GM12878 (cell line): ENCODE data around the gene DENND6B. TPM values are rescaled to one million over a fixed set of nuclear protein-coding genes. Genes with fewer than 3 reads are reported as not detected.
"Not testable (repeated sequence)": the region's sequence is repeated elsewhere in the genome, so short reads cannot be mapped to it uniquely, and the experiment has no call there.

ENCODE experiments used
- ATAC-seq: fragments of 200-7000 bp; cut with Tn5 transposase; 3 replicates; pipeline ENCODE4 v1.9.1; 2020; ENCODE audit warnings: mild to moderate bottlenecking, moderate library complexity
- BruUV-seq: library from RNA; stranded (reverse); fragments of 400-500 nt; replicated peaks from 2 replicates; lab custom pipeline; 2021; lab: Mats Ljungman, UMichigan
- CTCF ChIA-PET: fragments of 300-600 bp; sonication (Branson Sonifier 250); formaldehyde crosslinking; extraction: SDS; loops from one replicate; lab custom pipeline; 2021; ENCODE audit warnings: inconsistent platforms; lab: Yijun Ruan, JAX
- POLR2A ChIA-PET: fragments of 350-600 bp; formaldehyde crosslinking; extraction: SDS; loops from one replicate; lab custom pipeline; 2021; ENCODE audit warnings: inconsistent platforms; lab: Charles Lee
- RAD21 ChIA-PET: fragments of 300-600 bp; sonication (Branson Sonifier 250); formaldehyde crosslinking; loops from one replicate; lab custom pipeline; 2023; ENCODE audit warnings: antibody characterized with exemption; ENCODE audit not compliant: unreplicated experiment; lab: Charles Lee
- SMC1A ChIA-PET: fragments of 300-600 bp; sonication (Branson Sonifier 250); formaldehyde crosslinking; loops from one replicate; lab custom pipeline; 2023; ENCODE audit not compliant: unreplicated experiment, uncharacterized antibody; lab: Charles Lee
- DNase-seq: peaks from one replicate; pipeline ENCODE4 v3.0.0-alpha.2; 2011; ENCODE audit warnings: low read depth, low spot score
- FAIRE-seq: peaks from 3 replicates; lab custom pipeline; 2011; peaks lifted over from hg19 to GRCh38; lab: Jason Lieb, UNC
- H2AFZ ChIP-seq: 2 replicates; pipeline ENCODE4 v1.6.0; 2011; ENCODE audit warnings: low read depth, low read length, control low read depth; ENCODE audit not compliant: control insufficient read depth
- H3K27ac ChIP-seq: 2 replicates; pipeline ENCODE4 v1.5.1; 2011; ENCODE audit warnings: control low read depth; ENCODE audit not compliant: control insufficient read depth, insufficient read depth
- H3K27me3 ChIP-seq, 2 experiments: replicated peaks in 1 of 2; 2 replicates each; pipeline versions ENCODE4 v1.6.0 to v1.6.1; 2011; ENCODE audit warnings: low read length in 1 of 2; ENCODE audit not compliant: control insufficient read depth in 2 of 2, insufficient read depth in 2 of 2
- H3K36me3 ChIP-seq, 2 experiments: 2 replicates each; pipeline ENCODE4 v1.5.1; 2011; ENCODE audit warnings: low read length in 1 of 2; ENCODE audit not compliant: control insufficient read depth in 2 of 2, insufficient read depth in 2 of 2
- H3K4me1 ChIP-seq: 2 replicates; pipeline ENCODE4 v1.6.1; 2011; ENCODE audit warnings: mild to moderate bottlenecking, low read length, moderate library complexity, mixed read lengths; ENCODE audit not compliant: control insufficient read depth, insufficient read depth
- H3K4me2 ChIP-seq: 2 replicates; pipeline ENCODE4 v1.6.0; 2011; ENCODE audit warnings: control low read depth; ENCODE audit not compliant: control insufficient read depth, insufficient read depth
- H3K4me3 ChIP-seq: fragments of 200-600 bp; sonication (generic); 2 replicates; pipeline ENCODE4 v1.5.1; 2016
- H3K79me2 ChIP-seq: 2 replicates; pipeline ENCODE4 v1.6.0; 2011; ENCODE audit warnings: low read length; ENCODE audit not compliant: control insufficient read depth, insufficient read depth
- H3K9ac ChIP-seq: 2 replicates; pipeline ENCODE4 v1.8.0; 2011; ENCODE audit warnings: low read length, control low read depth, mixed read lengths; ENCODE audit not compliant: control insufficient read depth, insufficient read depth
- H3K9me3 ChIP-seq: replicated peaks from 3 replicates; pipeline ENCODE4 v1.5.1; 2011; ENCODE audit warnings: mild to moderate bottlenecking, low read length; ENCODE audit not compliant: control insufficient read depth, insufficient read depth
- H4K20me1 ChIP-seq: 2 replicates; pipeline ENCODE4 v1.6.0; 2011; ENCODE audit not compliant: control insufficient read depth, insufficient read depth
- DPF2 ChIP-seq: fragments of 450-650 bp; IDR thresholded peaks from 2 replicates; pipeline ENCODE4 v1.6.1; 2017; ENCODE audit warnings: mild to moderate bottlenecking
- FOS ChIP-seq: IDR thresholded peaks from 3 replicates; pipeline ENCODE4 v1.6.1; 2011; ENCODE audit warnings: borderline replicate concordance; ENCODE audit not compliant: insufficient read length; ENCODE audit errors: extremely low read depth
- IKZF2 ChIP-seq, 2 experiments: fragments of 450-650 bp; IDR thresholded peaks; 2 replicates each; pipeline ENCODE4 v1.6.1; 2017; ENCODE audit warnings: mild to moderate bottlenecking in 2 of 2, moderate library complexity in 2 of 2
- KDM1A ChIP-seq: fragments of 200-600 bp; sonication (generic); IDR thresholded peaks from 2 replicates; pipeline ENCODE4 v1.6.1; 2016; ENCODE audit warnings: borderline replicate concordance
- PAX5 ChIP-seq: IDR thresholded peaks from 2 replicates; pipeline ENCODE4 v1.6.1; 2011; ENCODE audit warnings: low read depth, low read length, borderline replicate concordance
- POU2F2 ChIP-seq: IDR thresholded peaks from 3 replicates; pipeline ENCODE4 v1.6.1; 2011; ENCODE audit warnings: low read depth, mild to moderate bottlenecking, low read length, borderline replicate concordance
- RAD21 ChIP-seq: IDR thresholded peaks from 2 replicates; pipeline ENCODE4 v1.6.1; 2011; ENCODE audit warnings: mild to moderate bottlenecking, low read depth, low read length, moderate library complexity; ENCODE audit not compliant: insufficient read depth
- SIX5 ChIP-seq: IDR thresholded peaks from 2 replicates; pipeline ENCODE4 v1.6.1; 2011; ENCODE audit warnings: mild to moderate bottlenecking, low read depth, low read length, moderate library complexity; ENCODE audit not compliant: severe bottlenecking
- SMARCA5 ChIP-seq: fragments of 450-650 bp; IDR thresholded peaks from 2 replicates; pipeline ENCODE4 v1.6.1; 2017; ENCODE audit warnings: mild to moderate bottlenecking
- SMC3 ChIP-seq: IDR thresholded peaks from 2 replicates; pipeline ENCODE4 v1.6.1; 2011; ENCODE audit warnings: low read length, improper control_type of control experiment, borderline replicate concordance
- ZSCAN29 ChIP-seq: fragments of 450-650 bp; IDR thresholded peaks from 2 replicates; pipeline ENCODE4 v1.6.1; 2017; ENCODE audit warnings: mild to moderate bottlenecking, moderate library complexity
- WGBS: methylation state at CpG from one replicate; pipeline ENCODE4 v1.1.6; 2016; ENCODE audit warnings: low lambda C conversion rate; ENCODE audit not compliant: insufficient replicate concordance, insufficient coverage; ENCODE audit errors: missing lambda C conversion rate; 5-methylcytosine and 5-hydroxymethylcytosine counted together
- in situ Hi-C: fragments of 300-500 bp; cut with MboI; formaldehyde crosslinking; loops from 9 replicates; pipeline ENCODE4 v1.14.3; 2018; ENCODE audit warnings: mixed read lengths
- intact Hi-C: fragments of 100-400 bp; cut with micrococcal nuclease; formaldehyde crosslinking; loops from one replicate; pipeline ENCODE4 v1.14.2; 2022; ENCODE audit not compliant: unreplicated experiment
- polyA plus RNA-seq, 11 experiments: library from polyadenylated mRNA; depleted of rRNA in 4 of 11; unstranded in 6 of 11; stranded (reverse) in 5 of 11; fragments of >200 nt; fragmentation: Nextera tagmentation in 4 of 11; fragmentation: Illumina TruSeq in 1 of 11; extraction: Ambion mirVana in 4 of 11; extraction: Trizol in 1 of 11; gene quantifications; 1 replicate in 1 of 11; 2 replicates in 10 of 11; pipeline versions ENCODE4 v1.2.1 to v1.2.3, GENCODE V29; 2011 to 2016; ENCODE audit warnings: inconsistent platforms in 2 of 11, missing spikeins in 2 of 11, low read depth in 1 of 11
- total RNA-seq, 4 experiments: library from RNA; depleted of rRNA in 3 of 4; stranded (reverse); fragments of >200 nt in 3 of 4; fragmentation: Illumina TruSeq in 1 of 4; extraction: Trizol in 1 of 4; gene quantifications; 2 replicates each; pipeline versions ENCODE4 v1.2.1 to v1.2.3, GENCODE V29; 2013 to 2021
- TF ChIP-seq, protein P1 (sequence below): fragments of 450-650 bp; IDR thresholded peaks from 2 replicates; pipeline ENCODE4 v1.6.1; 2017; ENCODE audit warnings: mild to moderate bottlenecking
- TF ChIP-seq, protein P2 (sequence below), 3 experiments: IDR thresholded peaks in 2 of 3; conservative IDR thresholded peaks in 1 of 3; 2 replicates each; pipeline ENCODE4 v1.5.1; 2011; ENCODE audit warnings: low read depth in 3 of 3, low read length in 3 of 3, mild to moderate bottlenecking in 3 of 3, control low read depth in 2 of 3, moderate library complexity in 2 of 3, inconsistent platforms in 1 of 3, mixed read lengths in 1 of 3; ENCODE audit not compliant: control insufficient read depth in 2 of 3, insufficient read depth in 1 of 3; ENCODE audit errors: extremely low read depth in 1 of 3

Gene DENND6B
- total and polyA plus RNA-seq, 10 of the 15 experiments (the other 5 are each of a cell fraction or from before 2014, with no cell fraction given) = 0.72 to 11.3 (median 6.2) TPM

DNA sequence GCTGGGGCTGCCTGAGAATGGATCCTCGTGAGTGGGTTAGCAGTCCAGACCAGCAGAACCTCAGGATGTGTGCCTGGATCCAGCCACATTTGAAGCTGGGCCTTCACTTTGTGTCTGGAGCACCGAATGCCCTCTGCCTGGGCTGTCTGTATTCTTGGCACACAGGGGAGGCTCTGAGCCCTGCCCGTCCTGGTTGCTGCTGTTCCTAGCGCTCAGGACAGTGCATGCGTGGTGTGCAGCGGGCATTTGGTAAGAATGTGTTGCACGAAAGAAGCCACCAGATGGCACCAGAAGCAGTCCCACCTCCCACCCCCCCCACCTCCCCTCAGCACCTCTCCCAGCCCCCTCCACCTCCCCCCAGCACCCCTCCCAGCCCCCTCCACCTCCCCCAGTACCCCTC, 52.5 kb downstream of the DENND6B start:
- peak; percentile 29 for ATAC-seq
- TF ChIP-seq, protein P1, sequence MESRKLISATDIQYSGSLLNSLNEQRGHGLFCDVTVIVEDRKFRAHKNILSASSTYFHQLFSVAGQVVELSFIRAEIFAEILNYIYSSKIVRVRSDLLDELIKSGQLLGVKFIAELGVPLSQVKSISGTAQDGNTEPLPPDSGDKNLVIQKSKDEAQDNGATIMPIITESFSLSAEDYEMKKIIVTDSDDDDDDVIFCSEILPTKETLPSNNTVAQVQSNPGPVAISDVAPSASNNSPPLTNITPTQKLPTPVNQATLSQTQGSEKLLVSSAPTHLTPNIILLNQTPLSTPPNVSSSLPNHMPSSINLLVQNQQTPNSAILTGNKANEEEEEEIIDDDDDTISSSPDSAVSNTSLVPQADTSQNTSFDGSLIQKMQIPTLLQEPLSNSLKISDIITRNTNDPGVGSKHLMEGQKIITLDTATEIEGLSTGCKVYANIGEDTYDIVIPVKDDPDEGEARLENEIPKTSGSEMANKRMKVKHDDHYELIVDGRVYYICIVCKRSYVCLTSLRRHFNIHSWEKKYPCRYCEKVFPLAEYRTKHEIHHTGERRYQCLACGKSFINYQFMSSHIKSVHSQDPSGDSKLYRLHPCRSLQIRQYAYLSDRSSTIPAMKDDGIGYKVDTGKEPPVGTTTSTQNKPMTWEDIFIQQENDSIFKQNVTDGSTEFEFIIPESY = no peak
- TF ChIP-seq IKZF2 (IDR thresholded peaks at IDR 0.05) (no peak), RAD21 (peak; percentile 19; the same call in 1 of the 2 replicates), ZSCAN29 (no peak), SMC3 (peak; percentile 33; the same call in 1 of the 2 replicates), KDM1A (no peak), SIX5 (no peak), SMARCA5 (no peak), PAX5 (no peak), DPF2 (no peak), POU2F2 (0 out of 3 replicates have a peak, but pooled peaks have one; percentile 16), FOS (no peak)
- TF ChIP-seq, protein P2, sequence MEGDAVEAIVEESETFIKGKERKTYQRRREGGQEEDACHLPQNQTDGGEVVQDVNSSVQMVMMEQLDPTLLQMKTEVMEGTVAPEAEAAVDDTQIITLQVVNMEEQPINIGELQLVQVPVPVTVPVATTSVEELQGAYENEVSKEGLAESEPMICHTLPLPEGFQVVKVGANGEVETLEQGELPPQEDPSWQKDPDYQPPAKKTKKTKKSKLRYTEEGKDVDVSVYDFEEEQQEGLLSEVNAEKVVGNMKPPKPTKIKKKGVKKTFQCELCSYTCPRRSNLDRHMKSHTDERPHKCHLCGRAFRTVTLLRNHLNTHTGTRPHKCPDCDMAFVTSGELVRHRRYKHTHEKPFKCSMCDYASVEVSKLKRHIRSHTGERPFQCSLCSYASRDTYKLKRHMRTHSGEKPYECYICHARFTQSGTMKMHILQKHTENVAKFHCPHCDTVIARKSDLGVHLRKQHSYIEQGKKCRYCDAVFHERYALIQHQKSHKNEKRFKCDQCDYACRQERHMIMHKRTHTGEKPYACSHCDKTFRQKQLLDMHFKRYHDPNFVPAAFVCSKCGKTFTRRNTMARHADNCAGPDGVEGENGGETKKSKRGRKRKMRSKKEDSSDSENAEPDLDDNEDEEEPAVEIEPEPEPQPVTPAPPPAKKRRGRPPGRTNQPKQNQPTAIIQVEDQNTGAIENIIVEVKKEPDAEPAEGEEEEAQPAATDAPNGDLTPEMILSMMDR (IDR thresholded peaks at IDR 0.05 in 2 of 3, conservative IDR thresholded peaks at IDR 0.05 in 1 of 3; ENCODE audit: control insufficient read depth in 2 of 3, extremely low read depth in 1 of 3, insufficient read depth in 1 of 3, low read depth in 3 of 3, low read length in 3 of 3) = peak; percentile 20 to 49 (median 40); a peak in 4 of 6 replicates
- no peaks in the 10 kb centered on the region for H3K9me3 ChIP-seq
- no peaks in the 10 kb centered on the region for H3K27me3 ChIP-seq
- intact Hi-C loops (no loop called here), in situ Hi-C loops (no loop called here)
- ChIA-PET SMC1A (no interaction called here), RAD21 (interaction anchor here (1.6 kb wide), 1 partner anchor 347 kb away, joined by 3 read pairs; no protein-coding TSS in a partner anchor), CTCF (interaction anchor here (1.2 to 1.3 kb wide), 2 partner anchors 52 to 346 kb away, joined by 3 to 4 read pairs; no protein-coding TSS in a partner anchor), POLR2A (no interaction called here)
- no peak overlapping the region for H2AFZ ChIP-seq
- H3K9ac ChIP-seq = no peak overlapping the region
- no peak overlapping the region for H3K27ac ChIP-seq
- no peak for FAIRE-seq
- H3K4me1 ChIP-seq = peaks cover 10% of the 10 kb centered on the region
- no peak overlapping the region for H3K4me3 ChIP-seq
- no peaks in the 10 kb centered on the region for H4K20me1 ChIP-seq
- no peaks in the 10 kb centered on the region for H3K79me2 ChIP-seq
- BruUV-seq = no TSS peak
- no peak for DNase-seq
- peaks cover 0 to 25% of the 10 kb centered on the region in 2 experiments; a peak in 3 of 4 replicates for H3K36me3 ChIP-seq
- WGBS = 42% methylated on average over 6 of the region's 7 CpGs
- no peak overlapping the region for H3K4me2 ChIP-seq

DNA sequence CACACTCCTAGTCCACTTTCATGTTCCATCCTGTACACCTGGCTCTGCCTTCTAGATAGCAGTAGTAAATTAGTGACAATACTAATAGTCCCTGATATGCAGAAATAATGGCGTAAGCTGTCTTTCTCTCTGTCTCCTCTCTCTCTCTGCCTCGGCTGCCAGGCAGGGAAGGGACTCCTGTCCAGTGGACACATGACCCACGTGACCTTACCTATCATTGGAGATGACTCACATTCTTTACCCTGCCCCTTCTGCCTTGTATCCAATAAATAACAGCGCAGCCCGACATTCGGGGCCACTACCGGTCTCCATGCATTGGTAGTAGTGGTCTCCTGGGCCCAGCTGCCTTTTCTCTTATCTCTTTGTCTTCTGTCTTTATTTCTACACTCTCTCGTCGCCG, 53.0 kb downstream of the DENND6B start:
- H3K4me1 ChIP-seq, H3K79me2 ChIP-seq, BruUV-seq, H3K9me3 ChIP-seq, in situ Hi-C loops, FAIRE-seq, POLR2A ChIA-PET, H3K27me3 ChIP-seq, H3K27ac ChIP-seq, H2AFZ ChIP-seq, H3K4me2 ChIP-seq, DNase-seq, H3K9ac ChIP-seq, ATAC-seq, H3K4me3 ChIP-seq, intact Hi-C loops, H4K20me1 ChIP-seq: not testable (repeated sequence)
- WGBS = 88% methylated on average over 9 of the region's 10 CpGs
- CTCF ChIA-PET = interaction anchor here (0.9 to 2.2 kb wide), 4 partner anchors 53 to 347 kb away, joined by 3 to 9 read pairs (median 4); no protein-coding TSS in a partner anchor
- peaks cover 0 to 23% of the 10 kb centered on the region in 2 experiments; a peak in 3 of 4 replicates for H3K36me3 ChIP-seq
- RAD21 ChIA-PET = interaction anchor here (1.6 kb wide), 1 partner anchor 347 kb away, joined by 3 read pairs; no protein-coding TSS in a partner anchor
- SMC1A ChIA-PET = interaction anchor here (1.0 kb wide), 1 partner anchor 11 kb away, joined by 3 read pairs; no protein-coding TSS in a partner anchor
